ENCODE measurements around the gene AFDN. TPM values are rescaled to one million over a fixed set of nuclear protein-coding genes. Genes with fewer than 3 reads are reported as not detected.

The AFDN gene
- polyA plus RNA-seq, 1 experiment = 20.4 TPM

- ChIA-PET POLR2A (no interaction called here), CTCF (interaction anchor here (0.9 kb wide), 1 partner anchor 11 kb away, joined by 3 read pairs; no protein-coding TSS in a partner anchor)
- DNase-seq (ENCODE audit: low read depth) = no peak
- TF ChIP-seq CTCF (IDR thresholded peaks at IDR 0.05; ENCODE audit: insufficient read depth, low read depth, low read length) = no peak
- Histone ChIP-seq H3K4me3 (ENCODE audit: low read depth, low read length) (no peak overlapping the region), H3K36me3 (ENCODE audit: control insufficient read depth, insufficient read depth, low read length) (no peaks in the 10 kb centered on the region), H3K27me3 (ENCODE audit: control insufficient read depth, insufficient read depth, low read length) (peaks cover 18% of the 10 kb centered on the region)
Observed at GRCh38 chr6:168013250-168013915, 186.7 kb downstream of the AFDN start.

DNA sequence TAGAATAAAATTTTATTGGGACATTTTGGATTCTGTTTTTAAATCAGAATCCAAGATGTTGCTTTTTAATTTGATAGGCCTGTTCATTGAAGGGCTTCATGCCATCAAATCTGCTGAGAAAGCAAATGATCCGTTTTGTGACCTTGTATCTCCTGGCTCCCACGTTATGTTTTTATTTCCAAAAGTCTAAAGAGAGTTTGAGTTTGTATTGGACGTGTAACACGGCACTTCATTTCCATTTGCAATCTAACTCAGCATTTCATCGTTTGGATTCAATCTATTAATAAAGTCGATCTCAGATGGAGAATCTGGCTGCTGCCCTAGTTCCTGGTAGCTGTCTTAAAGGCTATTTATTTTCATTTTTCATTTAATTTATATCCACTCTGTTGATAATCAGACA, 187.7 kb downstream of the AFDN start:
- TF ChIP-seq CTCF (IDR thresholded peaks at IDR 0.05; ENCODE audit: insufficient read depth, low read depth, low read length) = no peak
- ChIA-PET POLR2A (no interaction called here), CTCF (no interaction called here)
- H3K4me3 ChIP-seq (ENCODE audit: low read depth, low read length) = no peak overlapping the region
- peaks cover 23% of the 10 kb centered on the region for H3K27me3 ChIP-seq (ENCODE audit: control insufficient read depth, insufficient read depth, low read length)
- no peak for DNase-seq (ENCODE audit: low read depth)
- no peaks in the 10 kb centered on the region for H3K36me3 ChIP-seq (ENCODE audit: control insufficient read depth, insufficient read depth, low read length)

DNA sequence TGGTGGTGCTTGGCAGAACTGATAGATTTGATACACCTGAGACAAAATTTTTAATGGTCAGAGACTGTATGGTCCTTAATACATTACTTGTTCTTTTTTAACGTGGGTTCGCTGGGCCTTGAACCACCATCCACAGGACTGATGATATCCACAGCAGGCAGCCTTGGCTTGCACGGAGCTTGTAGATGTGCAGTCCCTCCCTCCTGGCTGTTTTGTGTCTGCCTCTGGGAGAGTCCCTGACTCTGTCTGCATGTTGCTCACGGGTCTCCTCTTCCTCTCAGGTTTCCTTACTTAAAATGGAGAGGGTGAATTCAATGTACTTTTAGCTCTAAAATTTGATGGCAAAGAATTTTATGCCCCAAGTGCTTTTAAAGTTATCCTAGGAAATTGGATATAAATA, 188.3 kb downstream of the AFDN start:
- no peak overlapping the region for H3K4me3 ChIP-seq (ENCODE audit: low read depth, low read length)
- H3K27me3 ChIP-seq (ENCODE audit: control insufficient read depth, insufficient read depth, low read length) = peaks cover 23% of the 10 kb centered on the region
- no peak for DNase-seq (ENCODE audit: low read depth)
- CTCF ChIA-PET = no interaction called here
- H3K36me3 ChIP-seq (ENCODE audit: control insufficient read depth, insufficient read depth, low read length) = no peaks in the 10 kb centered on the region
- POLR2A ChIA-PET = no interaction called here
- TF ChIP-seq CTCF (IDR thresholded peaks at IDR 0.05; ENCODE audit: insufficient read depth, low read depth, low read length) = no peak

DNA sequence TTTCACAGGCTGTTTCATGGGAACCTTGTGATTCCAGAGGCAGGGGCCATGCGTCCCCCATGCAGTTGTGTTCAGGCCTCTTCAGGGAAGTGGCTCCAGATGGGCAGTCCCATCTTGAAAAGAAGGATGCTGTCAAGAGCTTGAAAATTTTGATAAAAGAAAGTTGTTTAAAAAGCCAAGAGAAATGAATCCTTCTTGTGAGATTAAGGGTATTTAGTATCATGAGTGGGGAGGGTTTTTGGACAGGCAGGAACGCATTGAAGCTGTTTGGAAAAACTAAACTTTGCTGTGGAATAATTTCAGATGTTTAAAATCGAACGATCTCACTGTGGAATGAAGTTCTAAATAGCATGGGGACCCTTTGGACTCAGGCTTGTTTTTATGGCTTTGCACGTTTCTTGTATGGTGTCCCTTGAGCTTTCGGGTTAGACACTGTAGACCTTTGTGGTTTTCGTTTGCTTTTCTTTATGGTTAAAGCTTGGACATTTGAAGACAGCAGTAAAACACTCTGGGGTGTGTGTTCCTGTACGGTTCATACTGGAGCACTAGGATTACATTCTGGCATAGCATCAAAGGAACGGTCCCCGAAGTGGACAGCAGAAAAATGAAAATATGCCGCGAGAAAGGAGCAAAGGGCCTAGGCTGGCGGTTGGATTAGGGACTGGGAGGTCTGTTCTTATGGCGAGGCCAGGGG, 188.9 kb downstream of the AFDN start:
- Histone ChIP-seq H3K27me3 (ENCODE audit: control insufficient read depth, insufficient read depth, low read length) (peaks cover 23% of the 10 kb centered on the region), H3K4me3 (ENCODE audit: low read depth, low read length) (no peak overlapping the region), H3K36me3 (ENCODE audit: control insufficient read depth, insufficient read depth, low read length) (no peaks in the 10 kb centered on the region)
- DNase-seq (ENCODE audit: low read depth) = no peak
- ChIA-PET POLR2A (no interaction called here), CTCF (no interaction called here)
- TF ChIP-seq CTCF (IDR thresholded peaks at IDR 0.05; ENCODE audit: insufficient read depth, low read depth, low read length) = no peak

GRCh38 chr6:168016176-168016620, 189.5 kb downstream of the AFDN start:
- Histone ChIP-seq H3K4me3 (ENCODE audit: low read depth, low read length) (no peak overlapping the region), H3K36me3 (ENCODE audit: control insufficient read depth, insufficient read depth, low read length) (no peaks in the 10 kb centered on the region), H3K27me3 (ENCODE audit: control insufficient read depth, insufficient read depth, low read length) (peaks cover 23% of the 10 kb centered on the region)
- no peak for TF ChIP-seq CTCF (IDR thresholded peaks at IDR 0.05; ENCODE audit: insufficient read depth, low read depth, low read length)
- DNase-seq (ENCODE audit: low read depth) = no peak
- POLR2A ChIA-PET = no interaction called here
- CTCF ChIA-PET = no interaction called here
